ENCODE results near the gene SKAP2. TPM values are rescaled to one million over a fixed set of nuclear protein-coding genes. Genes with fewer than 3 reads are reported as not detected.

The SKAP2 gene
- polyA plus RNA-seq, 2 of the 4 experiments (the other 2 are of a cell fraction) = 18.7 to 23.0 TPM

- peak in 1 of 2 experiments; percentile 27; a peak in 1 of 6 replicates for ATAC-seq
- ChIA-PET CTCF (interaction anchor here (0.6 to 5.3 kb wide), 9 partner anchors 9 to 472 kb away, joined by 3 to 43 read pairs (median 4); partner anchors contain the start of gene HOXA5), POLR2A (no interaction called here)
- peaks cover 43% of the 10 kb centered on the region for H3K4me1 ChIP-seq
- H3K4me3 ChIP-seq = no peak overlapping the region
- no peaks in the 10 kb centered on the region for H3K9me3 ChIP-seq
- peak overlapping the region; percentile 47; the same call in 2 of the 3 replicates for H3K4me2 ChIP-seq
- DNase-seq (ENCODE audit: low read depth in 1 of 2, low spot score in 1 of 2) = no peak
- no peak for FAIRE-seq
- WGBS (ENCODE audit: missing lambda C conversion rate) = 83% methylated on average over 4 of the region's 4 CpGs
- TF ChIP-seq HOXB13 (CRISPR knock-in tag; IDR thresholded peaks at IDR 0.05; ENCODE audit: low read depth) (no peak), ZFP36 (IDR thresholded peaks at IDR 0.05; ENCODE audit: borderline replicate concordance, partially characterized antibody) (no peak), ZC3H11A (IDR thresholded peaks at IDR 0.05) (no peak), NFE2L2 (conservative IDR thresholded peaks at IDR 0.05; ENCODE audit: low read length) (no peak), HMGXB4 (CRISPR knock-in tag; IDR thresholded peaks at IDR 0.05; ENCODE audit: borderline replicate concordance) (no peak), POLR2AphosphoS2 (conservative IDR thresholded peaks at IDR 0.05; ENCODE audit: low read length) (no peak), BCL3 (IDR thresholded peaks at IDR 0.05) (no peak), ESRRA (IDR thresholded peaks at IDR 0.05; ENCODE audit: borderline replicate concordance, low read length) (no peak), NPAS2 (CRISPR knock-in tag; IDR thresholded peaks at IDR 0.05; ENCODE audit: borderline replicate concordance) (no peak), CHD2 (IDR thresholded peaks at IDR 0.05; ENCODE audit: low read length, partially characterized antibody) (no peak)
- H3K27ac ChIP-seq = no peak overlapping the region
Observed at GRCh38 chr7:26688936-26689506, 175.4 kb downstream of the SKAP2 start.

- no peak for TF ChIP-seq FOXS1 (CRISPR knock-in tag; IDR thresholded peaks at IDR 0.05)
- peak; percentile 26; the same call in 1 of the 2 replicates for TF ChIP-seq GATA3 (IDR thresholded peaks at IDR 0.05; ENCODE audit: borderline replicate concordance)
- POLR2A ChIA-PET = no interaction called here
- FAIRE-seq = peak; percentile 23
- peak overlapping the region; percentile 47 for H3K4me2 ChIP-seq
- H3K4me3 ChIP-seq = no peak overlapping the region
- no peak overlapping the region for H3K27ac ChIP-seq
- peaks cover 43% of the 10 kb centered on the region for H3K4me1 ChIP-seq
- ATAC-seq = peak in 1 of 2 experiments; percentile 53; a peak in 1 of 6 replicates
- H3K9me3 ChIP-seq = no peaks in the 10 kb centered on the region
- peak in 1 of 2 experiments; percentile 10 for DNase-seq (ENCODE audit: low read depth in 1 of 2, low spot score in 1 of 2)
- CTCF ChIA-PET = interaction anchor here (0.6 to 5.3 kb wide), 6 partner anchors 8 to 472 kb away, joined by 3 to 43 read pairs (median 4); partner anchors contain the start of gene HOXA5
Observed at GRCh38 chr7:26688388-26688787, 176.0 kb downstream of the SKAP2 start.

GRCh38 chr7:26687032-26687431 lies 177.4 kb downstream of the SKAP2 start:
- 61% methylated on average over 4 of the region's 4 CpGs for WGBS (ENCODE audit: missing lambda C conversion rate)
- ATAC-seq = no peak
- ChIA-PET POLR2A (interaction anchor here (0.8 kb wide), 1 partner anchor 463 kb away, joined by 3 read pairs; no protein-coding TSS in a partner anchor), CTCF (interaction anchor here (0.6 to 5.3 kb wide), 26 partner anchors 9 to 479 kb away, joined by 3 to 43 read pairs (median 4); partner anchors contain the start of gene HOXA5)
- Histone ChIP-seq H3K4me1 (peaks cover 43% of the 10 kb centered on the region), H3K27ac (peak overlapping the region in 1 of 2 experiments; percentile 54; a peak in 3 of 6 replicates), H3K4me2 (peak overlapping the region; percentile 45), H3K4me3 (no peak overlapping the region), H3K9me3 (no peaks in the 10 kb centered on the region)
- no peak for TF ChIP-seq HDAC2 (IDR thresholded peaks at IDR 0.05)
- TF ChIP-seq BHLHE40 (IDR thresholded peaks at IDR 0.05; ENCODE audit: low read depth, low read length) = no peak
- no peak for TF ChIP-seq RARB (CRISPR knock-in tag; IDR thresholded peaks at IDR 0.05)
- TF ChIP-seq EHF (CRISPR knock-in tag; IDR thresholded peaks at IDR 0.05) = no peak
- no peak for TF ChIP-seq POLR2AphosphoS2 (conservative IDR thresholded peaks at IDR 0.05; ENCODE audit: low read length)
- TF ChIP-seq CBX8 (IDR thresholded peaks at IDR 0.05) = no peak
- TF ChIP-seq HOXB5 (CRISPR knock-in tag; IDR thresholded peaks at IDR 0.05) = no peak
- no peak for TF ChIP-seq KDM5A (IDR thresholded peaks at IDR 0.05)
- no peak for TF ChIP-seq HOXA7 (CRISPR knock-in tag; IDR thresholded peaks at IDR 0.05)
- TF ChIP-seq EHMT2 (IDR thresholded peaks at IDR 0.05; ENCODE audit: low read depth) = no peak
- no peak for TF ChIP-seq CHD4 (IDR thresholded peaks at IDR 0.05; ENCODE audit: borderline replicate concordance)
- TF ChIP-seq NPAS2 (CRISPR knock-in tag; IDR thresholded peaks at IDR 0.05; ENCODE audit: borderline replicate concordance) = no peak
- no peak for TF ChIP-seq FOSL2 (IDR thresholded peaks at IDR 0.05)
- no peak for TF ChIP-seq FOSL2 (CRISPR knock-in tag; IDR thresholded peaks at IDR 0.05)
- TF ChIP-seq CHD2 (IDR thresholded peaks at IDR 0.05; ENCODE audit: low read length, partially characterized antibody) = no peak
- no peak for DNase-seq (ENCODE audit: low read depth in 1 of 2, low spot score in 1 of 2)
- FAIRE-seq = no peak

Data from A549 (cell line).